ENCODE measurements around the gene FEV. TPM values are rescaled to one million over a fixed set of nuclear protein-coding genes. Genes with fewer than 3 reads are reported as not detected.

Gene FEV
- total and polyA plus RNA-seq, 5 experiments from 2014 or later, result not detected

- no peaks in the 10 kb centered on the region for H3K4me1 Mint-ChIP-seq
- POLR2A ChIA-PET, result no interaction called here
- ATAC-seq (no peak), DNase-seq (no peak)
- no peaks in the 10 kb centered on the region for H3K9me3 Mint-ChIP-seq
- no peaks in the 10 kb centered on the region for H3K36me3 Mint-ChIP-seq
- peak overlapping the region in 1 of 10 donors; percentile 65 for H3K27ac Mint-ChIP-seq
- peaks cover 0 to 23% (median 6%) of the 10 kb centered on the region in 5 donors for H3K27me3 Mint-ChIP-seq
- H3K4me3 Mint-ChIP-seq, result no peak overlapping the region
Observed at GRCh38 chr2:219023045-219023605, 38.1 kb upstream of the FEV start.

GRCh38 chr2:219022616-219023015 lies 37.6 kb upstream of the FEV start:
- POLR2A ChIA-PET, result no interaction called here
- H3K27ac Mint-ChIP-seq, result no peak overlapping the region
- no peaks in the 10 kb centered on the region for H3K9me3 Mint-ChIP-seq
- no peaks in the 10 kb centered on the region for H3K36me3 Mint-ChIP-seq
- H3K4me1 Mint-ChIP-seq, result no peaks in the 10 kb centered on the region
- no peak overlapping the region for H3K4me3 Mint-ChIP-seq
- peaks cover 0 to 20% (median 6%) of the 10 kb centered on the region in 5 donors for H3K27me3 Mint-ChIP-seq
- DNase-seq (no peak), ATAC-seq (no peak)

GRCh38 chr2:219022041-219022440 lies 37.1 kb upstream of the FEV start:
- H3K36me3 Mint-ChIP-seq, result no peaks in the 10 kb centered on the region
- ATAC-seq (no peak), DNase-seq (no peak)
- H3K4me3 Mint-ChIP-seq, result no peak overlapping the region
- POLR2A ChIA-PET, result no interaction called here
- no peak overlapping the region for H3K27ac Mint-ChIP-seq
- H3K9me3 Mint-ChIP-seq, result no peaks in the 10 kb centered on the region
- H3K27me3 Mint-ChIP-seq, result peaks cover 0 to 20% (median 6%) of the 10 kb centered on the region in 5 donors
- H3K4me1 Mint-ChIP-seq, result no peaks in the 10 kb centered on the region

DNA sequence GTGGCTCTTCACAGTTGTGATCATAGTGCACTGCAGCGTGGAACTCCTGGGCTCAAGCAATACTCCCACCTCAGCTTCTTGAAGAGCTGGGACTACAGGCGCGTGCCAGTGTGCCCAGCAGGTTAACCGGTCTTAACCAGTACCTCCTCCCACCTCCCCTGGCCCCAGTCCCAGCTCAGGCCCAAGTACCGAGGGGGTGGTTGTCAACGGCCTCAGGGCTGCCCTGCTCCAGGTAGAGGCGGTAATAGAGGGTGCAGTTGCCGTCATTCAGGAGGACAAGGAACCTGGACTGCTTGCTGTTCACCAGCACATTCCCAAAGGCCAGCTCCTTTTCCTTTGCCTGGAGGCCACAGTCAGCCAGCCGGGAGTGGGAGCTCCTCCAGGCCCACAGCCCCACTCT lies 36.6 kb upstream of the FEV start:
- Mint-ChIP-seq H3K4me3 (no peak overlapping the region), H3K27me3 (peaks cover 1 to 20% (median 9%) of the 10 kb centered on the region in 5 donors), H3K9me3 (no peaks in the 10 kb centered on the region), H3K27ac (no peak overlapping the region), H3K36me3 (no peaks in the 10 kb centered on the region), H3K4me1 (no peaks in the 10 kb centered on the region)
- no peak for DNase-seq
- no peak for ATAC-seq
- POLR2A ChIA-PET, result no interaction called here

DNA sequence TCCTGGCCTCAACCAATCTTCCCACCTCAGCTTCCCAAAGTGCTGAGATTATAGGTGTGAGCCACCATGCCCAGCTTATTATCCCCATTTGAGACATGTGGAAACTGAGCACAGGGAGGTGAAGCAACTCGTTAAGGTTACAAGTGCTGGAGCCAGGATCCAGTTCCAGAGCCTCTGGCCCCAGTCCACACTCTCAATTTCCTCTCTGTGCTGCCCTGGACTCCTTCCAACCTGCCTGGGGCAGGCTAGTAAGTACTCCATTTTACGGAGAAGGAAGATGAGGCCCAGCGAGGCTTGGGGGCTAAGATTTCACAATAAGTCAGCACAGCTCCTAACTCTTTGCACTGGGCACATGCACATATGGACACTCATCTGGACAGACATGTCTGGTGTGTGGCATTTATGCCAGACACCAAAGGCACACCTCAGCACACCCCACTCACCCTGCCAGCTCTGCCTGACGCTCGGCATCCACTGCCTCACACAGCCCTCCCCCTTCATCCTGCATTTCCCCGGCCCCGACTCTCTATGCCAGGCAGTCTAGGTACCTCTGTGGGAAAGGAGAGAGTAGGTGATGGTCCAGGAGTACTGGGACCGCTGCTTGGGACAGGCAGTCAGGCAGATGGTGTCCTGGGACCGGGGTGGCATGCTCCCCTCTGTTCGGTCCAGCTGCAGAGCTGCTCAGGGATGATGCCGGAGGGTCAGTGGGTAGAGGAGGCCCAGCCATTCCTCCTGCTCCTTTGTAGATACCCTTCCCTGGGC lies 35.8 kb upstream of the FEV start:
- Mint-ChIP-seq H3K36me3 (no peaks in the 10 kb centered on the region), H3K4me3 (no peak overlapping the region), H3K4me1 (no peaks in the 10 kb centered on the region), H3K9me3 (no peaks in the 10 kb centered on the region), H3K27me3 (peaks cover 2 to 20% (median 9%) of the 10 kb centered on the region in 5 donors), H3K27ac (no peak overlapping the region)
- ATAC-seq (no peak), DNase-seq (no peak)
- POLR2A ChIA-PET, result no interaction called here

- Mint-ChIP-seq H3K27ac (no peak overlapping the region), H3K4me3 (no peak overlapping the region), H3K27me3 (peaks cover 2 to 26% (median 19%) of the 10 kb centered on the region in 5 donors), H3K4me1 (no peaks in the 10 kb centered on the region), H3K9me3 (no peaks in the 10 kb centered on the region), H3K36me3 (no peaks in the 10 kb centered on the region)
- no peak for ATAC-seq
- POLR2A ChIA-PET, result no interaction called here
- DNase-seq, result peak in 1 of 10 donors; percentile 18
Observed at GRCh38 chr2:219019436-219019835, 34.5 kb upstream of the FEV start.

- peaks cover 2 to 32% (median 26%) of the 10 kb centered on the region in 5 donors for H3K27me3 Mint-ChIP-seq
- no peaks in the 10 kb centered on the region for H3K4me1 Mint-ChIP-seq
- H3K27ac Mint-ChIP-seq, result no peak overlapping the region
- no peaks in the 10 kb centered on the region for H3K9me3 Mint-ChIP-seq
- H3K36me3 Mint-ChIP-seq, result no peaks in the 10 kb centered on the region
- DNase-seq (peak in 1 of 10 donors; percentile 30), ATAC-seq (no peak)
- H3K4me3 Mint-ChIP-seq, result no peak overlapping the region
- POLR2A ChIA-PET, result no interaction called here
Observed at GRCh38 chr2:219018726-219019125, 33.7 kb upstream of the FEV start.

DNA sequence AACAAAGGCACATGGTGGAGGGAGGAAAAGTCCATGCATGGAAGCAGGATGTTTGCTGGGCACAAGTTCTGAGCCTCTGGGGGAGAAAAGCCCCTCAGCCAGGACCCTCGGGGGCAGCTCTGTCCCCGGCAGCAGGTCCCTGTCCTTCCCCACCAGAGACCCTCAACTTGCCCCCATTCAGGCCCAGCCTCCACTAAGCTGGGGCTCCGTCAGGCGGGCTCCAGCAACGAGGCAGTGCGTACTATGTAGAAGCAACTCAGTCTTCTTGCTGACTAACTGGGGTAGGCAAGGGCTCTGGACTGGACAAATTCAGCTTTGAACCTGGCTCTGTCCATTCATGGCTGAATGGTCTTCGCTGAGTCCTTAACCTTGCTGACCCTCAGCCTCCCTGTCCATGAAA lies 33.3 kb upstream of the FEV start:
- Mint-ChIP-seq H3K27me3 (peaks cover 2 to 35% (median 28%) of the 10 kb centered on the region in 5 donors), H3K4me1 (no peaks in the 10 kb centered on the region), H3K9me3 (no peaks in the 10 kb centered on the region), H3K36me3 (no peaks in the 10 kb centered on the region), H3K27ac (peak overlapping the region in 1 of 10 donors; percentile 49), H3K4me3 (no peak overlapping the region)
- POLR2A ChIA-PET, result no interaction called here
- ATAC-seq (no peak), DNase-seq (peak in 1 of 10 donors; percentile 31)

DNA sequence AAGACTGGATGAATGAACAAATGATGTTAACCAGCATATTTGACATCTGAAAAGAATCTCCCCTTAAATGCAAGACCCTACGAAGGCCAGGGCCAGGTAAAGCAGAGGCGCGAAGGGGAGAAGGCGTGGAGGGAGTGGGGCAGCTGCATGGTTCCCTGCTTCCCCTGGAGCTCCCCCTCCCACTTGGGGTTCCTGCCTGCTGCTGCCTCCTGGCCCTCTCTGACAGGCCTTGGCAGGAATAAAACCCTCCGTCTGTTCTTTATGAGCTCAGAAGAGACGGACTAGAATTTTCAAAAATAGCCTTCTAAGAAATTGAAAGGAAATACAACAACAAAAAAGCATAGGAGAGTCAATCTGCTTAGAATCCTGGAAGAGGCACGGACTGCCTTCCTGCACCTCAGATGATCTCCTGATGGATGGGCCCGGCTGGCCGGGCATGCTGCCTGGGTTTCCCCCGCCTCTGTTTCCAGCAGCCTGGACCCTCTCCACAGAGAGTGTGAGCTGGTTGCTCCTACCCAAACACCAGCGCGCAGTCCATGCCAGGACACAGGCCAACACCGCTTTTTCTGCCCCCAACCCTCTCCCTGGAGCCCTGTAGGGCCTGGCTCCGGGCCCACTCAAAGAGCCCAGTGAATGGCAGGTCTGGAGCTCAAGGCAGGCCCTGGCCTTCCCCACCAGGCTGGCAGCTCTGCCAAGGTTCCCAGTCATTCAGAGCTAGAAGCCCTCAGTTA lies 32.4 kb upstream of the FEV start:
- peak in 1 of 10 donors; percentile 42 for DNase-seq
- Mint-ChIP-seq H3K4me3 (no peak overlapping the region), H3K4me1 (no peaks in the 10 kb centered on the region), H3K27ac (no peak overlapping the region), H3K9me3 (no peaks in the 10 kb centered on the region), H3K36me3 (no peaks in the 10 kb centered on the region), H3K27me3 (peaks cover 0 to 40% (median 25%) of the 10 kb centered on the region in 5 donors)
- ATAC-seq, result no peak
- POLR2A ChIA-PET, result no interaction called here

DNA sequence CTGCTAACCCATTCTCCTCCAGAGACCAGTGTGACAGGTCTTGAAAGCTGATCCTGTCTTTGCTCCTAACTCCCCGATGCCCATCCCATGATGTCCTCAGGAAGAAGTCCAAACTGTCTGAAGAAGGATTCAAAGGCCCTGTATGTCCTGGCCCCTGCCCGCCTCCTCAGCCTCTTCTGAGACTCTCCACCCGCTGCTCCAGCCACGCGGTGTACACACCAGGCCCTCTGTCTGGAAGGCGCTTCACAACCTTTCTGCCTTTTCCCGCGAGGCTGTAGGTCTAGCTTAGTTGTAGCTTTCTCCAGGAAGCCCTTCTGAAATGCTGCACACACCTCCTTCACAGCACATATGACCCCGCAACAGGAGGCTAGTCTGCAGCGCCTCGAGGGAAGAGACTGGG lies 31.7 kb upstream of the FEV start:
- peak overlapping the region in 1 of 10 donors; percentile 31 for H3K27ac Mint-ChIP-seq
- no peaks in the 10 kb centered on the region for H3K4me1 Mint-ChIP-seq
- no peak overlapping the region for H3K4me3 Mint-ChIP-seq
- no peak for ATAC-seq
- no peaks in the 10 kb centered on the region for H3K9me3 Mint-ChIP-seq
- POLR2A ChIA-PET, result no interaction called here
- peak in 1 of 10 donors; percentile 49 for DNase-seq
- H3K27me3 Mint-ChIP-seq, result peaks cover 0 to 40% (median 25%) of the 10 kb centered on the region in 5 donors
- H3K36me3 Mint-ChIP-seq, result no peaks in the 10 kb centered on the region

- peaks cover 0 to 4% (median 0%) of the 10 kb centered on the region in 3 donors for H3K36me3 Mint-ChIP-seq
- no peak overlapping the region for H3K4me3 Mint-ChIP-seq
- DNase-seq (no peak), ATAC-seq (no peak)
- peaks cover 0 to 2% (median 0%) of the 10 kb centered on the region in 4 donors for H3K4me1 Mint-ChIP-seq
- H3K27ac Mint-ChIP-seq, result no peak overlapping the region
- H3K9me3 Mint-ChIP-seq, result no peaks in the 10 kb centered on the region
- peaks cover 10 to 67% (median 36%) of the 10 kb centered on the region in 5 donors for H3K27me3 Mint-ChIP-seq
- POLR2A ChIA-PET, result interaction anchor here (0.8 kb wide), 1 partner anchor 9 kb away, joined by 3 read pairs; no protein-coding TSS in a partner anchor
Observed at GRCh38 chr2:219010873-219011272, 25.9 kb upstream of the FEV start.

DNA sequence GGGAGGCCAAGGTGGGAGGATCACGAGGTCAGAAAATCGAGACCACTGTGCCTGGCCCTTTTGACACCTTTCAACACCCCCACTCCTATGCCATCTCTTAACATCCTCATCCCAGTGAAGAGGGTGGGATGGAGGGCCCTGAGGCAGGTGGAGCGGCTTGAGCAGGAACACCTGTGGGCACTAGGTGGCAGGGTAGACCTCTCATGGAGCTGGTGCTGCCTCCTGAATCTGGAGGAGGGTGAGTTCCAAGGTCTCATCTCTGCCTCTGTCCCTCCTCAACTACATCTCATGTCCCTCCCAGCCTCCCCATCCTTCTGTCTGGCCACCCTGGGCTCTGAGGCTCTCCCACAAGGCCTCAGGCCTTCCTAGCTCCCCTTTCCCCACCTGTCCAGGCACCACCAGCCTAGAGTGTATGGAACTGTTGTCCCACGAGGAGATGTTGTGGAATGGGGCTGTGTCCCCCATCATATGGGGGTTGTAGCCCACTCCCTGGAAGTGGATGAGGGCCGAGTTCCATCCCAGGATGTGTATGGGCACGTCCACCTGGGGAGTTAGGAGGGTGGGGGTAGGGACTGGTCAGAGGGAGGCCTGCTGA lies 25.3 kb upstream of the FEV start:
- ATAC-seq, result peak; percentile 59 to 65
- no peak overlapping the region for H3K4me3 Mint-ChIP-seq
- no peak for DNase-seq
- POLR2A ChIA-PET, result interaction anchor here (0.8 kb wide), 1 partner anchor 8 kb away, joined by 3 read pairs; no protein-coding TSS in a partner anchor
- H3K36me3 Mint-ChIP-seq, result peaks cover 0 to 4% (median 0%) of the 10 kb centered on the region in 3 donors
- H3K27me3 Mint-ChIP-seq, result peaks cover 10 to 72% (median 42%) of the 10 kb centered on the region in 5 donors
- no peak overlapping the region for H3K27ac Mint-ChIP-seq
- H3K9me3 Mint-ChIP-seq, result no peaks in the 10 kb centered on the region
- peaks cover 0 to 2% (median 0%) of the 10 kb centered on the region in 4 donors for H3K4me1 Mint-ChIP-seq

DNA sequence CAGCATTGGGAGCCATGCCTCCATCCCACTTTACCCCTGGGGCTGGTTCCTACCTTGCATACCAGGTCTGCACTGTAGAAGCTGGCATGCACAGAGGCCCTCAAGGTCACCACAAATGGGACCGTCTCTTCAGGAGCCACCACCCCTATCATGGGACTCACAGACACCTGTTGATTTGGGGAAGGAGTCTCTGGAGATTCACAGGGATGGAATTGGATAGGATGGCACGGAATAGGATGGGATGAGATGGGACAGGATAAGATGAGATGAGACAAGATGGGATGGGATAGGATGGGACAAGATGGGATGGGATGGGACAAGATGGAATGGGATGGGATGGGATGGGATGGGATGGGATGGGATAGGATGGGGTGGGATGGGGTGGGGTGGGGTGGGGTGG lies 24.3 kb upstream of the FEV start:
- POLR2A ChIA-PET, result no interaction called here
- no peak overlapping the region for H3K27ac Mint-ChIP-seq
- H3K27me3 Mint-ChIP-seq, result peaks cover 15 to 72% (median 42%) of the 10 kb centered on the region in 5 donors
- DNase-seq (no peak), ATAC-seq (no peak)
- peaks cover 0 to 2% (median 0%) of the 10 kb centered on the region in 4 donors for H3K4me1 Mint-ChIP-seq
- H3K9me3 Mint-ChIP-seq, result no peaks in the 10 kb centered on the region
- H3K4me3 Mint-ChIP-seq, result no peak overlapping the region
- peaks cover 0 to 4% (median 0%) of the 10 kb centered on the region in 3 donors for H3K36me3 Mint-ChIP-seq
